Measurements from ENCODE around the gene EYA3.

EYA3 gene

DNA sequence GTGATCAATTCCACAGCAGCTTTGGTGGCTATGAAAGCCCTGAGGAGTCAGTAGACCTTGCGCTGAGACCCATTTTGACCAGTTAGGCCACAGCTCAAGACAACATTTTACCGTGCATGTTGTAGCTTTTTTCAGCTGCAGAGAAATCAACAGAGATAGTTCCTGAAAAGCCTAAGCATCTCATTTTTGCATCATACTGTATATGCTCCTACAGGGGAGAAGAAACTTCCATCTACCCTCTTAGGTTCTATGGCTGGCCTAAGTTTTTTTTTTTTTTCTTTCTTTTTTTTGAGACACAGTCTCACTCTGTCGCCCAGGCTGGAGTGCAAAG, 24.8 kb upstream of the EYA3 start:
- H3K27ac ChIP-seq (ENCODE audit: low read depth, low read length), result no peak overlapping the region

DNA sequence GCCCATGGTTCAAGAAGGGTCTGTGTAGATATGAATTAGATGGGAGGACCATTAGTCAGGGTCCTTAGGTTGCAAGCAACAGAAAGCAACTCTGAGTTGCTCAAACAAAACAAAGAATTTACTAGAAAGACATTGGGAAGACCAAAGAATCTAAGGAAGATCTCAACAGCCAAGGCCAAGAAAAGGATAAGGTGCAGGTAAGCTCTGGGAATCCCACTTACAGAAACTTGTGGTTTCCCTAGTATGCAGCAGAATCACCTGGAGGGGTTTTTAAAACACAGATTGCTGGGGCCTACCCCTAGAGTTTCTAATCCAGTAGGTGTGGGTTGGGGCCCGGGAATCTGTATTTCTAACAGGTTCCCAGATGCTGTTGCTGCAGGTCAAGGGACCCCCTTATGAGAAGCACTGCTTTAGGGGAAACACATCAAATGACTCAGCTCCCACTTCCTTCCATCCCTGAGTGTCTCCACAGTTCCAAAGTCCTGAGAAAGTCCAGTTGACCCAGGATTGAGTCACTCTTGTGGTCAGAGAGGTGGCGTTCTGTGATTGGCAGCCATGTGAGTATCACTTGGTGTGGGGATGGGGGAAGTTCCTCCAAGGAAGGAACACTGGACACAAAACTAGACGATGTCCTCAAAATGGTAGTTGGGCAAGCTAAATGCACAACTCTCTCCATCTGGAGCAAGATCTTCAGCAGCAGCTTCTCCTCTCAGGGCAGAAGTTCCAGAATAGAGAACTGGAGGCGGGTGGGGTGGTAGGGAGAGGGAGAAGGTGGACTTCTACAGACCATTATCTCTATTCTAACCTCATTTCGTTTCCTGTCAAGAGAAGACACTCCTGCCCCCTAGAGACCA, 24.2 kb upstream of the EYA3 start:
- Histone ChIP-seq H3K9me2 (replicated peaks; ENCODE audit: control insufficient read depth, low read length) (no peaks in the 10 kb centered on the region), H3K79me2 (ENCODE audit: control insufficient read depth, low read length) (no peaks in the 10 kb centered on the region), H3K36me3 (ENCODE audit: control insufficient read depth, low read length) (no peaks in the 10 kb centered on the region), H3F3A (ENCODE audit: control insufficient read depth, insufficient read depth) (no peaks in the 10 kb centered on the region), H3K4me1 (ENCODE audit: control insufficient read depth, low read length) (peaks cover 31% of the 10 kb centered on the region), H3K27me3 (ENCODE audit: control insufficient read depth, low read length) (no peaks in the 10 kb centered on the region), H3K4me3 (ENCODE audit: low read length) (no peak overlapping the region), H3K9me3 (ENCODE audit: control insufficient read depth, insufficient read depth, low read length) (no peaks in the 10 kb centered on the region), H4K20me1 (ENCODE audit: control insufficient read depth, insufficient read depth, low read depth, low read length) (no peaks in the 10 kb centered on the region), H3K4me2 (ENCODE audit: low read length) (no peak overlapping the region), H3K27ac (ENCODE audit: low read depth, low read length) (no peak overlapping the region)
- no peak for TF ChIP-seq EZH2phosphoT487 (IDR thresholded peaks at IDR 0.05; ENCODE audit: borderline replicate concordance, low read length)
- TF ChIP-seq, protein P1, sequence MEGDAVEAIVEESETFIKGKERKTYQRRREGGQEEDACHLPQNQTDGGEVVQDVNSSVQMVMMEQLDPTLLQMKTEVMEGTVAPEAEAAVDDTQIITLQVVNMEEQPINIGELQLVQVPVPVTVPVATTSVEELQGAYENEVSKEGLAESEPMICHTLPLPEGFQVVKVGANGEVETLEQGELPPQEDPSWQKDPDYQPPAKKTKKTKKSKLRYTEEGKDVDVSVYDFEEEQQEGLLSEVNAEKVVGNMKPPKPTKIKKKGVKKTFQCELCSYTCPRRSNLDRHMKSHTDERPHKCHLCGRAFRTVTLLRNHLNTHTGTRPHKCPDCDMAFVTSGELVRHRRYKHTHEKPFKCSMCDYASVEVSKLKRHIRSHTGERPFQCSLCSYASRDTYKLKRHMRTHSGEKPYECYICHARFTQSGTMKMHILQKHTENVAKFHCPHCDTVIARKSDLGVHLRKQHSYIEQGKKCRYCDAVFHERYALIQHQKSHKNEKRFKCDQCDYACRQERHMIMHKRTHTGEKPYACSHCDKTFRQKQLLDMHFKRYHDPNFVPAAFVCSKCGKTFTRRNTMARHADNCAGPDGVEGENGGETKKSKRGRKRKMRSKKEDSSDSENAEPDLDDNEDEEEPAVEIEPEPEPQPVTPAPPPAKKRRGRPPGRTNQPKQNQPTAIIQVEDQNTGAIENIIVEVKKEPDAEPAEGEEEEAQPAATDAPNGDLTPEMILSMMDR (IDR thresholded peaks at IDR 0.05; ENCODE audit: low read depth, low read length, poor library complexity, severe bottlenecking), result no peak

More for the DNA sequence above, 24.8 kb upstream of the EYA3 start:
- H3K27me3 ChIP-seq (ENCODE audit: control insufficient read depth, low read length), result no peaks in the 10 kb centered on the region
- H3K9me2 ChIP-seq (replicated peaks; ENCODE audit: control insufficient read depth, low read length), result no peaks in the 10 kb centered on the region
- H3K79me2 ChIP-seq (ENCODE audit: control insufficient read depth, low read length), result no peaks in the 10 kb centered on the region
- no peaks in the 10 kb centered on the region for H3K9me3 ChIP-seq (ENCODE audit: control insufficient read depth, insufficient read depth, low read length)
- no peaks in the 10 kb centered on the region for H3F3A ChIP-seq (ENCODE audit: control insufficient read depth, insufficient read depth)
- no peak overlapping the region for H3K4me2 ChIP-seq (ENCODE audit: low read length)
- H4K20me1 ChIP-seq (ENCODE audit: control insufficient read depth, insufficient read depth, low read depth, low read length), result no peaks in the 10 kb centered on the region
- peaks cover 31% of the 10 kb centered on the region for H3K4me1 ChIP-seq (ENCODE audit: control insufficient read depth, low read length)
- H3K36me3 ChIP-seq (ENCODE audit: control insufficient read depth, low read length), result no peaks in the 10 kb centered on the region
- TF ChIP-seq, protein P1 (IDR thresholded peaks at IDR 0.05; ENCODE audit: low read depth, low read length, poor library complexity, severe bottlenecking), result peak; percentile 68
- TF ChIP-seq EZH2phosphoT487 (IDR thresholded peaks at IDR 0.05; ENCODE audit: borderline replicate concordance, low read length), result no peak
- no peak overlapping the region for H3K4me3 ChIP-seq (ENCODE audit: low read length)

DNA sequence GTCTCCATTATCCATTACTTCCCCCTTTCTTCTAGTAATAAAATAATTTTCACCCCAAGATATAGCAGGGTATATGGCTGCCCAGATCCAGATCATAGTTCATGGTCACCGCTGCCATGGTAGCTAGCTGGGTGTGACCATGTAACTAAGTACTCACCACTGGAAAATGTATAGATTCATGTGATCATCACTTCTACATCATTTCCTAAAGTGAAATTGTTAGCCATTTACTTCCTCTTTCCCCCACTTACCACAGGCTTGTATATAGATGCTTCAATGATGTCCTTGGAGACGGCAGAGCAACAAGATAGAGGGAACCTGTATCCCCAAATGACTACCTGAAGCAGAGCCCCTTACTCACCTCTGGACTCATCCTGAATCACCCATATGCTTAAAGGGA, 22.7 kb upstream of the EYA3 start:
- H3K27ac ChIP-seq (ENCODE audit: low read depth, low read length), result no peak overlapping the region
- H3K79me2 ChIP-seq (ENCODE audit: control insufficient read depth, low read length), result no peaks in the 10 kb centered on the region
- H3K36me3 ChIP-seq (ENCODE audit: control insufficient read depth, low read length), result no peaks in the 10 kb centered on the region
- no peaks in the 10 kb centered on the region for H3K9me2 ChIP-seq (replicated peaks; ENCODE audit: control insufficient read depth, low read length)
- 0 out of 2 replicates have a peak overlapping the region, but pooled peaks have one; percentile 17 for H3K4me2 ChIP-seq (ENCODE audit: low read length)
- peaks cover 31% of the 10 kb centered on the region for H3K4me1 ChIP-seq (ENCODE audit: control insufficient read depth, low read length)
- no peaks in the 10 kb centered on the region for H3F3A ChIP-seq (ENCODE audit: control insufficient read depth, insufficient read depth)
- no peaks in the 10 kb centered on the region for H3K9me3 ChIP-seq (ENCODE audit: control insufficient read depth, insufficient read depth, low read length)
- H4K20me1 ChIP-seq (ENCODE audit: control insufficient read depth, insufficient read depth, low read depth, low read length), result no peaks in the 10 kb centered on the region
- no peaks in the 10 kb centered on the region for H3K27me3 ChIP-seq (ENCODE audit: control insufficient read depth, low read length)
- H3K4me3 ChIP-seq (ENCODE audit: low read length), result no peak overlapping the region
- no peak for TF ChIP-seq EZH2phosphoT487 (IDR thresholded peaks at IDR 0.05; ENCODE audit: borderline replicate concordance, low read length)
- TF ChIP-seq, protein P1 (IDR thresholded peaks at IDR 0.05; ENCODE audit: low read depth, low read length, poor library complexity, severe bottlenecking), result no peak

Data from DOHH2 (cell line).